Measurements from ENCODE around the gene CPE.
"Not testable (repeated sequence)": the region's sequence is repeated elsewhere in the genome, so short reads cannot be mapped to it uniquely, and the experiment has no call there.

The CPE gene

DNA sequence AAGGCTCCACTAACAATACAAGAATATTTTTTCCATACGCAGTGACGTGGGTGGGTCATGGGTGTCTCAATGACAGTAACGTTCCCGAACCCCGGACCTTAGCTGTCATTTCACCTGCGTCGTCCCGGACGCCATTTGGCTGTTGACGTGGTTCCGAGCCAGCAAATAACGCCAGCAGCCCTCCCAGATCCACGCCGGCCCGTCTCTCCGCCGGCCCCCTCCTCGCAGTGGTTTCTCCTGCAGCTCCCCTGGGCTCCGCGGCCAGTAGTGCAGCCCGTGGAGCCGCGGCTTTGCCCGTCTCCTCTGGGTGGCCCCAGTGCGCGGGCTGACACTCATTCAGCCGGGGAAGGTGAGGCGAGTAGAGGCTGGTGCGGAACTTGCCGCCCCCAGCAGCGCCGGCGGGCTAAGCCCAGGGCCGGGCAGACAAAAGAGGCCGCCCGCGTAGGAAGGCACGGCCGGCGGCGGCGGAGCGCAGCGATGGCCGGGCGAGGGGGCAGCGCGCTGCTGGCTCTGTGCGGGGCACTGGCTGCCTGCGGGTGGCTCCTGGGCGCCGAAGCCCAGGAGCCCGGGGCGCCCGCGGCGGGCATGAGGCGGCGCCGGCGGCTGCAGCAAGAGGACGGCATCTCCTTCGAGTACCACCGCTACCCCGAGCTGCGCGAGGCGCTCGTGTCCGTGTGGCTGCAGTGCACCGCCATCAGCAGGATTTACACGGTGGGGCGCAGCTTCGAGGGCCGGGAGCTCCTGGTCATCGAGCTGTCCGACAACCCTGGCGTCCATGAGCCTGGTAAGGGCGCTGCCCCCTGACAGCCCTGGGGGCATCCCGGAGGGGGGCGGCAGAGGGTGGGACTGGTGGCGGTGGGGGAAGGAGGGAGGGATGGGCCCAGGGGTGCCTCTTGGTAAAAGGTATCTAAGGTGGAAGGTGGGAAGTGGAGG is at the start of gene CPE:
Gene CPE (plus strand): TSS at position 264 of the 933 bp plus-strand sequence. CDS start 214 bp downstream, at position 478.
- DNase-seq (ENCODE audit: low spot score): peak; percentile 49
- FAIRE-seq: no peak

DNA sequence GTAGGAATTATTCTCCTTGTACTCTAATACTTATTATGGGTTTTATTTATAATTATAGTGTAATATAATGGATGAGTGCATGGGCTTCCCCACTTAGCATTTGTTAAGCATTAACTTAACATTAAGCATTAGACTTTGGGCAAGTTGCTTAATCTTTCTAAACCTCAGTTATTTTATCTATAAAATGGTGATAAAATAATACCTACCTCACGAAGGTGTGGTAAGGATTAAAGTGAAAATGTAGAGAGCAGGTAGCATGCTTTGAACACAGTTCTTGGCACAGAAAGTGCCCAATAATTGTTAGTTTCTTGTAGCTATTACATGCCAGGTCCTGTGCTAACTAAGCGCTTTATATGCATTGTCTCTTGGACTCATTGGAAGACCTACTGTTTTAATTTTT is 48.7 kb upstream of the CPE start:
- FAIRE-seq (no peak), DNase-seq (ENCODE audit: low spot score) (no peak)

DNA sequence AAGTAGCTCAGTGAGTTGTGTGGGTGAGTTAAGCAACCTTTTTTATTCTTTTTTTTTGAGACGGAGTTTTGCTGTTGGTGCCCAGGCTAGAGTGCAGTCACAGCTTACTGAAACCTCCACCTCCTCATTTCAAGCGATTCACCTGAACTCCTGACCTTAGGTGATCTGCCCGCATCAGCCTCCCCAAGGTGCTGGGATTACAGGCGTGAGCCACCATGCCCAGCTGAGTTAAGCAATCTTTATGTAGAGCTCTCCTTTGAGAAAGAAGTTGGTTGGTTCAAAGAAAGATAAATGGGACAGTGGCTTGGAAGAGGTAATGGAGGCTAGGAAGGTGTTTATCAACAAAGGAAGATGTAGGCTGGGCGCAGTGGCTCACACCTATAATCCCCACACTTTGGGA is 48.1 kb upstream of the CPE start:
- DNase-seq (ENCODE audit: low spot score) (no peak), FAIRE-seq (no peak)

DNA sequence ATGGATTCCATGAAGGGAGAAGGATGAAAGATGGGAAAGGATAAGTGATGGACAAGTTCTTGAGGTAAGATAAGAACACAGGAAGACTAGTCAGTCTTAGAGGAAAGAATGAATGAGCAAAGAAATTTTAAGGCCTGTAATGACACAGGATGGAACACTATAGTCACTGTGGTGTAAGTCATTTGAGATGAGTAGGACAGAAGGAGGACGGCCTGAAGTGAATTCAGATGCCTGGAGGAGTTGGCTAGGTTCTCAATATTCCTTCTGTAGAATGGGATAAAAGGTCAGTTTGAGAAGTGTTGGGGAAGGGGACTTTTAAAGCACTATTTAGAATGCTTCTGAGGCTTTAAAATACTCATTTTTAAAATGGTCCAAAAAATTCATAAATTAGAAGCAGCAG is 47.4 kb upstream of the CPE start:
- FAIRE-seq (no peak), DNase-seq (ENCODE audit: low spot score) (no peak)

DNA sequence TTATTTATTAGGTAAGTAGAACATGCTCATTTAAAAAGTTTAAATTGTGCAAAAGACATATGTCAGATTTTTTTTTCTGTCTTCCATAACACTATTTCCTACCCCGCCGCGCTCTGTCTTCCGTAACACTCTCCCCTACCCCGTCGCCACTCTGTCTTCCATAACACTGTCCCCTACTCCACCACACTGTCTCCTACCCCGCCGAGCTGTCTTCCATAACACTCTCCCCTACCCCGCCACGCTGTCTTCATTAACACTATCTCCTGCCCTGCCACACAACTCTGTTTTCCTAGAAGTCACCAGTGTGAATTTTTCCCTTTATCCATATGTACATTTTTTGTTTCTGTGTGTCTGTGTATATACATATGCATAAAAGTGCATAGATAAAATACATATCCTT is 47.0 kb upstream of the CPE start:
- FAIRE-seq: no peak
- DNase-seq (ENCODE audit: low spot score): no peak

DNA sequence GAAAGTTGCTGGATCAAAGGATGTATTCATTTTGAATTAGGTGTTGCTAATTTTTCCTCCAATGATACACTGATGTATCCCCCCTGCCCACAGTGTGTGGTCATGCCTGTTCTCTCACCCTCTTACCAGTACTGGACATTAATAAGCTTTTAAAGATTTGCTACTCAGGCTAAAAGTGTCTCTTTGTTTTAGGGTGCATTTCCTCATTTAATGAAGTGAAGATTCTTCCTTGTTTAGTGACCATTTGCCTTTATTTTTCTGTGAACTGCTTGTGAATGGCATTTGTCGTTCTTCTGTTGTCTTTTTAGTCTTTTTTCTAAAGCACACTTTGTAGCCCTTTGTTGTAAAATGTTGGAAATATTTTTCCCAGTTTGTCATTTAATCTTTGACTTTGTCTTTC is 46.3 kb upstream of the CPE start:
- no peak for FAIRE-seq

DNA sequence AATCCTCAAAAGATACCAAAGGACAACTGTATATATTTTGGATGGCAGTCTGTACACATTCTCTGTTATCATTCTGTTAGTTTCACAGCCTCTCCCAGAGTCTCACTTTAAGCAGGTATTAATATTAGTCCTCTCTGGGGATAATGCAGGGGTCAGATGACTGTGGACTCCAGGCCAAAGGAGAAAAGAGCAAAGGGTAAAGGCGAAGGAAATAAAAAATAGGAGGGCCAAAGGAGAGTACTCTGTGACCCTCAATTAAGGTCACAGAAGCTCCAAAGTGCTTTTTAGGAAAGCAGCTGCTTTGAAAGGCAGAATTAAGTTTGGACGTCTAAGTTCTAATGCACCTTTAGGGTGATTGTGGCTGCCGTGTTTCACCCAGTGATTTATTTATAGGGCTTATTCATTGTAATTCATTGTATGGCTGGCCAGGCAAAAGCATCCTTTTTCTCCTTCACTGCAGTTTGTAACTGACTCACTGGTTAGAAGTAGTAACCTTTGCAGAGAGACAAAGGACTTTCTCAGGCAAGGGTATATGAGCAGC is 43.6 kb upstream of the CPE start:
- FAIRE-seq: no peak
- DNase-seq (ENCODE audit: low spot score): no peak

More for the DNA sequence above, 46.3 kb upstream of the CPE start:
- DNase-seq (ENCODE audit: low spot score): no peak

DNA sequence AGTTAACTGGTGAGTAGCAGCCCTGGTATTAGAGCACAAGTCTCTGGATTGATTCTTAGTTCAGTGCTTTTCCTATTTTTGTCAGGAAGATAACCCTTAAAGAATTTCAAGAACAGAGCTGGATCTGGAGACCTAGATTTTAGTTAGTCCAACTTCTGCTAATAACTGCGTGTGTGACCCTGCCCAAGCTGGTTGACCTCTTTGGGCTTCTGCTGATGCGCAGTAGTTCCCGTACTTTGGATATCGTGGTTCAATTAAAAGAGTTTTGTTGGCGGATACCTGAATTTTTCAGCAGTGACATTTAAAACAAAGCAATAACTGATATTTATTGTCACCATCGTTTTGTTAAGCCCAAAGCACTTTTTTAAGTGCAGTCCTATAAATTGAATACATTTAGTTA is 42.1 kb upstream of the CPE start:
- DNase-seq (ENCODE audit: low spot score): no peak
- no peak for FAIRE-seq

DNA sequence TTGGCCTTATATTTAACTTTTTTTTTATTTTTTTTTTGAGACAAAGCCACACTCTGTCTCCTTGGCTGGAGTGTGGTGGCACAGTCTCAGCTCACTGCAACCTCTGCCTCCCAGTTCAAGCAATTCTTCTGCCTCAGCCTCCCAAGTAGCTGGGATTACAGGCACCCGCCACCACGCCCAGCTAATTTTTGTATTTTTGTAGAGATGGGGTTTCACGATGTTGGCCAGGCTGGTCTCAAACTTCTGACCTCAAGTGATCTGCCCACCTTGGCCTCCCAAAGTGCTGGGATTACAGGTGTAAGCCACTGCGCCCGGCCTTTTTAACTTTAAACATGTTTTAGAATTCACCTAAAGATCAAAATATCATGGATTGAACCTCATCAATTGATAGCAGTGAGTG is 36.5 kb upstream of the CPE start:
- not testable (repeated sequence) for FAIRE-seq; DNase-seq (ENCODE audit: low spot score)

DNA sequence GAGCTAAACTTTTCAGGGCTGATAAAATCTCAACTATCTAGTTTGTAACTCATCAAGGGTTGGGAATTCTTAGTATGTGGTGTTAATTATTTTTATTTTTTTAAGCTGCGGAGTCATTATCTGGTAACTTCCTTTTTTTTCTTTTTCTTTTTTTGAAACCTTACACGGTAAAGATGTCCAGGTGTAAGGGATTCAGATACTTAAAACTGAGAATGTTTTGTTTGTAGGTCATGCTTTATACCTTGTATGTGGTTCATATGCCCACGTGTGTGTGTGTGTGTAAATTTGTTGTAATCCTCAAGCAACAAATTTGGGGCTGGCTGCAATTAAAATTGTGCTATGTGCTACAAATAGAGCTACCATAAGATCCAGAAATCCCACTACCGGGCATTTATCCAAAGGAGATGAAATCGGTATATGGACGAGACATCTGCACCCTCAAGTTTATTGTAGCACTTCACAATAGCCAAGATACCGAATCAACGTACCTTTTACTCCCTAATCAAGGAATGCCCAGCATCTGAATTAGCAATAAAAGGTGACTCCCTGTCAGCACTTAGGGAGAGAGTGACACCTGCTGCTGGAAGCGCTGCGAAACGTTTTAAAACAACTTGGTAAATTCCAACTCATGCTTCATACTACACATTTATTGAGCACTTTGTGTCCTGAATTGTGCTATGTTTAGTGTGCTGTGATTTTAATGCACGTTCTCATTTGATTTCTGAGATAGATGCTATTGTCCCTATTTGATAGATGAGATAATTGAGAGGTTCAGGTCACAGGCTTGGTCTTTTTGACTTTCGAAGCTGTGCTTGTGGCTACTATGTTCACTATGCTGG is 35.2 kb upstream of the CPE start:
- no peak for DNase-seq (ENCODE audit: low spot score)
- no peak for FAIRE-seq

DNA sequence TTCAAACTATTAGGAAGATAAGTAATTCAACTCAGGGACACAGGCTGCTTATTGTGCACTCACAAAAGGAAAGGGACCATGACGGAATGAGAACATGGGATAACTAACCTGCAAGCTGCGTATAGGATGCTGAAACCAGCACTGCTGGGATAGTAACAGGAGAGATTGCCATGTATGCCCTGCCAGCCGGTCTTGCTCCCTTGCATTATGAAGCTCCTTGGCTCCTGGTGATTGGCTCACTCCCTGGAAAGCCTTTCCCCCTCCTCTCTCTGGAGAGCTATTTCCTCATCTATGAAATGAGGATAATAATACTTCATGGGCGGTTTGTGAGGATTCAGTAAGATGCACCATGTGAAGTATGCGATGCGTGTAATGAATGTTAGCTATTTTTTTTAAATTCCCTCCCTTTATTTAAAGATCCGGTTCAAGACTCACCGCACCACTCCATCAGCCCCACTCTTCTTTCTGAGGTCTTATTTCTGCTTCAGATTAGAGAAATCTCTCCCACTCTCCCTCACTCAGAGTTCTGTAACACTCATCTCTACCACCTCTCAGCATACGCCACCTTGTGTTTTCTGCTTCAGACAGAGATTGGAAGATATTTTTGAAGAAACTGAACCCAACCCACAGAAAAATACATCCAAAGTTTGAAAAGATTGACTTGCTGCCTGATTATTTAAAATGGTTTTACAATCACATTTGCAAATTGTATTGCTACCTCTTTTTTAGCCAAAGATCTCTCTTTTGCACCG is 33.0 kb upstream of the CPE start:
- no peak for DNase-seq (ENCODE audit: low spot score)
- FAIRE-seq: no peak

DNA sequence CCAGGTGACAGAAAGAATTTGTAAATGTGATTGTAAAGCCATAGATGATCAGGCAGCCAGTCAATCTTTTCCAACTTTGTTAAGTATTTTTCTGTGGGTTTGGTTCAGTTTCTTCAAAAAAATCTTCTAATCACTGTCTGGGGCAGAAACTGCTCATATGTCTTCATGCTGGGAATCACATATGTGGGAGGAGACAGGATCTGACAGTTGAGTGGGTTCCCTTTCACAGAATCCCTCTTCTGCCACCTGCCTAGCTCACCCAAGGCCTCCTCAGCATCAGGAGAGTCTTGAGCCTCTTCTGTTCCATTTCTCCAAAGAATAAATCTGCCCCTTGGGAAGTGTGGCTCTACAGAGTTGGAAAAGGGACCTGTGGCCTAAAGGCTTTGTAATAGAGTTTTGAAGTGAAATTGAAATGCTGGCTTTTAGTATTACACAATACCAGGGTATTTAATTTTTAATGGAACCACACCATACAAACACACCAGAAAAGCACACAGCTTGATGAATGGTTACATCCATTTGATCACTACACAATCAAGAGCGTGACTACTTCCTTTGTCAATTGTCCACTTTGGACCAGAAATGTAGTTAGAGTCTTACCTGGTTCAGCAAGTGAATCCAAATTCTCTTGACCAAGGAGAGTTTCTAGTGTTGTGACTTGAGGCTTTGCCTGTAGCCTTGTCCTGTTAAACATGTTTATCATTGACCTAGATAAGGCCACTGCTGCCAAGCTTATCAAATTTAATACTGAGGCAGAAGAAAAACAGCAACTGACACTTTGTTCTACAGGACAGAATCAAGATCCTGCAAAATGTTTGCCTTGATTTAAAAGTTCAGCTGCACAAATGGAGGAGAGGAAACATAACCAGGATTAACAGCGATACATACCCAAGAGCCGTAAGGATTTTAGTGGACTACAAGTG is 30.9 kb upstream of the CPE start:
- no peak for DNase-seq (ENCODE audit: low spot score)
- no peak for FAIRE-seq

DNA sequence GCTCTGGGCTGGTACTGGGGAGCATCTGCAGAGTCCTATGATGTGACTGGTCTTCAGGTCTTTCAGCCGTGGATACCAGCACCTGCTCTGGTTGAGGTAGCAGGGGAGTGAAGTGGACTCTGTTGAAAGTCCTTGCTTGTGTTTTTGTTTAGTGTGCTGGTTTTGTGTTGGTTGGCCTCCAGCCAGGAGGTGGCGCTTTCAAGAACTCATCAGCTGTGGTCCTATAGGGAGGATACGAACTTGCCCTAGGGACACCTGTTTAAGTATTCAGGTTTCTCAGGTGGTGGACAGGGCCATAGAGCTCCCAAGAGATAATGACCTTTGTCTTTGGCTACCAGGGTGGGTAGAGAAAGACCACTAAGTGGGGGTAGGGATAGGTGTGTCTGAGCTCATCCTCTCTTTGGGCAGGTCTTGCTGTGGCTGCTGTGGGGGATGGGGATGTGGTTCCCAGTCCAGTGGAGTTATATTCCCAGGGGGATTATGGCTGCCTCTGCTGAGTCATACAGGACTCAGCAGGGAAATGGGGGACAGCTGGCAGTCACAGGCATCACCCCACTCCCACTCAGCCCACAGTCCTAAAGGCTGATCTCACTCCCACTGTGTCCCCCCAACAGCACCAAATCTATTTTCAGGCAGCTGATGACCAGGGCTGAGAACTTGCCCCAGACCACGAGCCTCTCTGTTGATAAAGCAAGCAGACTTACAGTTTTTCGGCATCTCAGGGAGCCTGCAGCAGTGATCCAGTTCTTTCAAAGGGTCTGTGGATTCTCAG is 27.3 kb upstream of the CPE start:
- DNase-seq (ENCODE audit: low spot score) (no peak), FAIRE-seq (no peak)

DNA sequence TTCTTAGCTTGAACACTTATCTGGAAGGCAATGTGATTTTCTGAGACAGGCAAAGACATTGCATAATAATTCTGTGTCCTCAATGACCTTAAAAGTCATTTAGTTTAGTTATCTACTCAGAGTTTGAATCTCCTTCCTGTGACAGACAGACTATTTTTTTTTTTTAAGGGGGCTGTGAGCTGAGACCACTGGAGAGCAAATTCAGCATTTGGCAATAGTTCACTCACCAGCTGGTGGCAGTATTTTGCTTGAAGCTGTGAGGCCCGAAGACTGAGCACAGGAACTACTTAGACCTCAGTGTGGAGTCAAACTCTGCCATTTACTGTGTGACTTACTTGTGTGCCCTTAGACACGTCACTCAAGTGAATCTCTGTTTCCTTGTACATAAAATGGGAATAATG is 22.9 kb upstream of the CPE start:
- FAIRE-seq (no peak), DNase-seq (ENCODE audit: low spot score) (peak; percentile 20)

DNA sequence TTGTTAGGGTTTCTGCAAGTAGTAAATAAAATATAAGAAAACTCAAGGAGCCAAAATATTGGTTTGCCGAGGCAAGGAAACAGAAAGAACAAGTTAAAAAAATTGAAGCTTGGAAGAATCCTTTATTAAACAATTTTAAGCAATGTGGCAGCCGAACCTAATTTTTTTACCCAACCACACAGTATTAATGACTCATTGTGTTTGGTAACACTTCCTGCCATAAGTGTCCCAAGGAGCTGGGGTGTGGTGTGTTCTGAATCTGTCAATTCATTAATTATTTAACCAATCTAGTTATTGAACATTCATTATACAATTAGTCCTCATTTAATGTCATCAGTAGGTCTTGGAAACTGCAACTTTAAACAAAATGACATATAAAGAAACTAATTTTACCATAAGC is 19.3 kb upstream of the CPE start:
- FAIRE-seq (no peak), DNase-seq (ENCODE audit: low spot score) (no peak)

DNA sequence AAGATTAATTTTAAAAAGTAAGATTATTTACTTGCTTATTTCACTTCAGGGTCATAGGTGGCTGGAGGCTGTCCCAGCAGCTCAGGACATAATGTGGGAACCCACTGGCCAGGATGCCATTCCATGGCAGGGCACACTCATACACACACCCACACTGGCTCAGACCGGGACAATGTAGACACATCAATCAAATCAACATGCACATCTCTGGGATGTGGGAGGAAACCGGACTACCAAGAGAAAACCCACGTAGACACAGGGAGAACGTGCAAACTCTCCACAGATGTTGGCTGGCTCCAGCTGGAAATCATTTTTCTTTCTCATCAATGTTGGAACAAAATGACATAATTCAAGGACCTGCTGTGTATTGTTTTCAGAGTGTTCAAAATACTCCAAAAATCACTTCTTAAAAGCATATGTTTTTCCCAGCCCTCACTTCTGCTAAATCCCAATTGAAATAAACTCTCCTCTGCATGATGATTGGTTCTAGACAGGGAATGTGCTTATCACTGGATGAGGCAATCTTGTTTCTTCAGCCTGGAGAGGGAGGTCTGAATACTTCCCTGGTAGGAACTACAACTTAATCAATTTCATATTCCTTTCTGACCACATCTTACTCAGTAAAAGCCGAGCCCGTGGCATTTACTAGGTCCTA is 18.6 kb upstream of the CPE start:
- no peak for FAIRE-seq
- DNase-seq (ENCODE audit: low spot score): peak; percentile 8

DNA sequence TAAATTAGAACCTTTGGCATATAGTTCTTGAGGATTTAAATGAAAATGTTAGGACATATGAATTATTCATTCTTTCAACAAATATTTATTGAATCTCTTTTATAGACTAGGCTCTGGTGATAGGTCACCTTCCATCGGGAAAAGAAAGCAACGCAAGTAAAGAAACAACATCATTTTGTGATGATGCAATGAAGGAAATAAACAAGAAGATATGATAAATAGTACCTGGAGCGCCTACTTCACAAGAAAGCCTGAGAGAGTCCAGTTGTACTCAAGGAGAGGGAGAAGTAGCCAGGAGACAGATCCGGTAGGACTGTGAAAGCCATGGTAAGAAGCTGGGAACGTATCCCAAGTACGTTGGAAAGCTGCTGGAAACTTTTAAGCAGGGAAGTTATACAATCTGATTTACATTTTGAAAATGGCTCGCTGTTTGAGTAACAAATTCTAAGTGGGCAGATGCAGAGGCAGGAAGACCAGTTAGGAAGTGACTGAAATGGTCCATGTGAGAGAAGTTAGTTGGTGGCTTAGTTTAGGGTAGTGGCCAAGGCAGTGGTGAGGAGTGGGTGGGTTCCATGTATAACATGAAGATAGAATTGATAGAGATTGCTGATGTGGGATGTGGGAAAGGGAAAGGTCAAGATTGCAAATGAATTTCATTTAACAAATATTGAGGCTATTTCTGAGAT is 17.7 kb upstream of the CPE start:
- no peak for DNase-seq (ENCODE audit: low spot score)

DNA sequence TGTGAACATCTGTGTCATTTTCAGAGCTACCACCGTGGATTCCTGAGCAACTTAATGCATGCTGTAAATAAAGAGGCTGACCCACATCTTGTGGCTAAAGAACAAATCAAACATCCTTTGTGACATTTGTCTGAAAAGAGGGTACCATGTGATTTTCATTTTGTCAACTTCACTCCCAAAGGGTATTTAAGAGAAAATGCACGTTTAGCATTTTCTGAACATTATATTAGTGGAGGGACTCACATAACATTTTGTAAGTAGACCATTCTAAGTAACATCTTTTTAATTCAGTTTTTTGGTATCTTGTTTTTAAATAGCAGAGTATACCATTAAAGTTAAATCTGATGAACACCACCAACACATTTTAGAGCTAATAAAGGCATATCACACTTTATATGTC is 17.0 kb upstream of the CPE start:
- DNase-seq (ENCODE audit: low spot score): no peak
- FAIRE-seq: no peak

More for the DNA sequence above, 17.7 kb upstream of the CPE start:
- FAIRE-seq: no peak
